Right ventricle myocardium superior (tissue), 1 donor: ENCODE measurements around the gene PDXK. TPM values are rescaled to one million over a fixed set of nuclear protein-coding genes. Genes with fewer than 3 reads are reported as not detected.

Source experiments
- ATAC-seq: fragments of 200-7000 bp; cut with Tn5 transposase; one replicate; pipeline ENCODE4 v1.9.1; 2020; ENCODE audit warnings: mild to moderate bottlenecking; ENCODE audit not compliant: poor library complexity
- DNase-seq: peaks from one replicate; pipeline ENCODE4 v3.0.0-alpha.2; 2020
- intact Hi-C: fragments of 100-400 bp; cut with DNase I; formaldehyde crosslinking; loops from one replicate; pipeline ENCODE4 v1.11.2; 2022
- total RNA-seq: library from RNA; stranded (reverse); fragmentation: NEBNext Ultra II Directional; extraction: Animal tissue kit (Norgen Biotek cat#: 25700); gene quantifications from one replicate; pipeline ENCODE4 v1.2.1, GENCODE V29; 2021
- donor health status: DM: no; HTN: yes; CAD: no; lungs with severe emphysema.

The PDXK gene
- total RNA-seq, 1 donor from 2014 or later, result 93.8 TPM

GRCh38 chr21:43792406-43792805 lies 73.5 kb downstream of the PDXK start:
- ATAC-seq (no peak), DNase-seq (no peak)
- intact Hi-C loops, result no loop called here

DNA sequence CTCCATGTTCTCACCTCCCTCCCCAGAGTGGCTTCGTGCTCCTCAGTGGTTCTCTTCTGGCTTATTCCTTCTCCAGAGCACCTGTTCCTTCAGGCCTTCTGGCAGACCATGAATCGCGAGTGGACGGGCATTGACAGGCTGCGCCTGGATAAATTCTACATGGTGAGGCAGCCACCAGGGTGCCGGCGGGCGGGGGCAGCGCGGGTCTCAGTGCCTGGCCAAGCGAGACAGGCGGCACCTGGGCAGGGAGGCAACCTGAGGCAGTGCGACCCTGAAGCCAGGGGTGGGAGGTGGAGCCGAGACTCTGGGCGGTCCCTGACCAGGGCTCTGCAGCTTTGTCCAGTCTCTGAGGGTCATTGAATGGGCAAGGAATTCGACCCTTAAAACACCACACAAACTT lies 74.3 kb downstream of the PDXK start:
- DNase-seq, result no peak
- ATAC-seq, result no peak
- intact Hi-C loops, result no loop called here

- no peak for ATAC-seq
- intact Hi-C loops, result no loop called here
- no peak for DNase-seq
Measured at GRCh38 chr21:43794311-43794710, 75.4 kb downstream of the PDXK start.

- DNase-seq (no peak), ATAC-seq (no peak)
- intact Hi-C loops, result loop anchor here (5.0 kb wide), 1 partner anchor 47 kb away; no protein-coding TSS in a partner anchor
Measured at GRCh38 chr21:43794857-43795256, 75.9 kb downstream of the PDXK start.

GRCh38 chr21:43797415-43797814 lies 78.5 kb downstream of the PDXK start:
- intact Hi-C loops, result loop anchor here (5.0 kb wide), 1 partner anchor 45 kb away; no protein-coding TSS in a partner anchor
- no peak for ATAC-seq
- DNase-seq, result no peak

- no peak for DNase-seq
- no peak for ATAC-seq
- intact Hi-C loops, result loop anchor here (5.0 kb wide), 1 partner anchor 44 kb away; no protein-coding TSS in a partner anchor
Measured at GRCh38 chr21:43797925-43798715, 79.2 kb downstream of the PDXK start.

DNA sequence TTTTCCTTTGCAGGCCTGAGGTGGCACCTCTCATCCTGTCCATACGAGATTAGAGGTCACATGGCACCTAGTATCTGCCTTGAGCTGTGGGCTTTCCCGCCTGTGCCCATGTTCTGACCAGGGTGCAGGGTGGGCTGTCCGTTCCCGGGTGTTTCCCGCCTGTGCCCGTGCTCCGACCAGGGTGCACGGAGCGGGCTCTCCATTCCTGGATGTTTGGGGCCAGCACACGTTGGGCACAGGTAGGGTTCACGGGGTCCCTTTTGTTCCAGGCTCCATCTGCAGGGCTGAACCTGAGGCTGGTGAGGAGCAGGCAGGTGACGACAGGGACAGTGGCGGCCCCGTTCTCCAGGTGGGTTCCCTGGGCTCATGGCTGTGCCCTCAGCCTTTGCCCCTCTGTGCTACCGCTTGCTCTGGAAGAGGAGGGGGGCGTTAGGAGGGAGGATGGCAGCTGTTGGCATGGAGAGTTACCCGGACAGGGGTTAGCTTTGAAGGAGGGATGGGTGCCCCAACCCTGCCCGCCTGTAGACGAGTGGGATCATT lies 80.4 kb downstream of the PDXK start:
- intact Hi-C loops, result loop anchor here (5.0 kb wide), 1 partner anchor 43 kb away; no protein-coding TSS in a partner anchor
- no peak for DNase-seq
- ATAC-seq, result no peak

DNA sequence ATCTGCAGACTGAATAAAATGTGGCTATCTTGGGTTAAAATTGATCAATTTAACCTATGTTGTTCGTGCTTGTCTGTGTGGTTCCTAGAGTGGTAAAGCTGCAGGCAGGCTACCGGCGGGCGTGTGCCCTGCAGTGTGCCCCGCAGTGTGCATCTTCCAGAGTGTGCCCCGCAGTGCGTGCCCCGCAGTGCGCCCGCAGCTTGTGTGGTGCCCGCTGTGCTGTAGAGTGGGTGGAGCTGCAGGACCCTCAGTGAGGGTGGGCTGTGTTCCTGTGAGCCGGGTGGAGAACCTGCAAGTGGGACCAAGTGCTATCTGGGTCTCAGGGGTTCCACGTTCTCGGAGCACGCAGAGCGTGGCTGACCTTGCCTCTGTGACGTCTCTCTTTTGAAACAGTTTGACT lies 81.2 kb downstream of the PDXK start:
- intact Hi-C loops, result no loop called here
- ATAC-seq, result no peak
- DNase-seq, result no peak

DNA sequence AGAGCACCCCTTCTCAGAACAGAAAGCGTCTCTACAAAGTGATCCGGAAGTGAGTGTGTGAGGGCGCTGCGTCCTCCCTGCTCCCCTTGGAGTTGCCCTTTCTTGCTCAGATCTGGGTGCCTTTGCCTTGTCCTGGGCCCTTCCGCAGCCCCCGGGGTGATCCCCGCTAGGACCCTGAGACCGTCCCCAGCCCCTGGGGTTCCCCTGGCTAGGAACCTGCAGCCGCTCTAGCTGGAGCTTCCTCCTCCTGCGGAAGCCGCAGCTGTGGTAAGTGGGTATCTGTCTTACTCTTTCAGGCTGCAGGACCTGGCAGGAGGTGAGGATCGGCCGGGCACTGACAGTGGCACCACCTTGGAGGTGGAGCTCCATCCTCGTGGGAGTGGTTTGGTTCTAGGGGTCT lies 81.6 kb downstream of the PDXK start:
- DNase-seq, result no peak
- no peak for ATAC-seq
- intact Hi-C loops, result no loop called here

- ATAC-seq, result no peak
- intact Hi-C loops, result no loop called here
- no peak for DNase-seq
Measured at GRCh38 chr21:43801006-43801783, 82.3 kb downstream of the PDXK start.

GRCh38 chr21:43802713-43803313 lies 83.9 kb downstream of the PDXK start:
- ATAC-seq (no peak), DNase-seq (no peak)
- intact Hi-C loops, result no loop called here

DNA sequence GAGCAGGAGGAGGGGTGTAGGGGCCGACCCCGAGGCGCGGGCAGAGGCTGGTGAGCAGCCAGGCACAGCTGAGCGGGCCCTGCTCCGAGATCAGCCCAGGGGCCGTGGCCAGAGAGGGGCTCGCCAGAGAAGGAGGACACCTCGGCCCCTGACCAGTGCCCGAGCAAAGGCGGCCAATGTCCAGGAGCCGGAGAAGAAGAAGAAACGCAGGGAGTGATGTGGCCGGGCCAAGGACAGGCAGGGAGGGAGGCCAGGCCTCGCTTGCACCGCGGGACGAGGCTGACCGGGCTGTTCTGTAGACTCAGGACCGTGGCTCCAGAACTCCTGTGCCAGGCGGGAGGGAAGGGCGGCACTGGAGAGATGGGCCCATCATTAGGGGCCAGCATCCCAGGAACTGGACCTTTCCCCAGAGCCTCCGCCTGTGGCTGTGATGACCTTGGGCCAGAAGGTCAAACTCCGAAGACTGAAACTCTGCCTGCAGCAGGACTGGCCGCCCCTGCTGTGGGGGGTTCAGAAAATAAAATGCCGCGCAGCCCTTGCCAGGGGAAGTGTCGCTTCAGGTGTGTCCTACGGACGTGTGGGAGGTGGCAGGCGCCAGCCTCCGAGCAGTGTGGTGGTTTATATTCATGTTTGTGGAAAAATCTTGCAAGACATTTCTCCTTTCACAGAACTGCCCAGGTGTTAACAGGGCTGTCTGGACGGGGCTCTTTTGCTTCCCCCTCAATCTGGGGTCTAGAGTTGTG lies 84.8 kb downstream of the PDXK start:
- no peak for DNase-seq
- ATAC-seq, result no peak
- intact Hi-C loops, result no loop called here

GRCh38 chr21:43805275-43805800 lies 86.4 kb downstream of the PDXK start:
- intact Hi-C loops, result no loop called here
- DNase-seq (no peak), ATAC-seq (no peak)

DNA sequence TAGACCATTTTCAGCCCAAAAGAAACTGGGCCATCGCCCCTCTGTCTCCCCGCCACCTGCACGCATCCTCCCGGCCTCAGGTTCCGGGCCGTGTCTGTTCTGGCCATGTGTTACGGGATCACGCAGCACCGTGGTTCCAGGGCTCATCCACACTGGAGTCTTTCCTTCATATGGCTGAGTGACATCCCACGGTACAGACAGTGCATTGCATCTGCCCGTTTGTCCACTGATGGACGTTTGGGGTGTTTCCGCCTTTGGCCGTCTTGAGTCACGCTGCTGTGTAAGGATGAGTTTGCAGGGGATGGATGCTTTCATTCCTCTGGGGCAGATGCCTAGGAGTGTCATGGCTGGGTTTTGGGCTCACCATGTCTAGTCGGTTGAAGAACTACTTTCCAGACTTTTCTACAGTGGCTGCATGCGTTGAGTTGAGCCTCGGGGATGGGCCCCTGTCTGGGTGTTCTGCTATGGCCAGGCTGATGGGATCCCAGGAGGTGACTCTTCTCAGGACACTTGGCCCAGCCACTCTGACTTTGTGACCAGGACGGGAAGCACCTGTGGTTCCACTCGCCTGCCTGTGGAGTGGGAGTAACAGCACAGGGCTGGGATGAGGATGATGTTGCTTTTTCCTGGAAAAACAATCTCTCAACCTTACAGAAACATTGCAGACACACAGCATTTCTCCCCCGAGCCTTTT lies 87.2 kb downstream of the PDXK start:
- intact Hi-C loops, result no loop called here
- ATAC-seq (no peak), DNase-seq (no peak)

- no peak for DNase-seq
- ATAC-seq, result no peak
- intact Hi-C loops, result no loop called here
Measured at GRCh38 chr21:43808367-43808766, 89.4 kb downstream of the PDXK start.

DNA sequence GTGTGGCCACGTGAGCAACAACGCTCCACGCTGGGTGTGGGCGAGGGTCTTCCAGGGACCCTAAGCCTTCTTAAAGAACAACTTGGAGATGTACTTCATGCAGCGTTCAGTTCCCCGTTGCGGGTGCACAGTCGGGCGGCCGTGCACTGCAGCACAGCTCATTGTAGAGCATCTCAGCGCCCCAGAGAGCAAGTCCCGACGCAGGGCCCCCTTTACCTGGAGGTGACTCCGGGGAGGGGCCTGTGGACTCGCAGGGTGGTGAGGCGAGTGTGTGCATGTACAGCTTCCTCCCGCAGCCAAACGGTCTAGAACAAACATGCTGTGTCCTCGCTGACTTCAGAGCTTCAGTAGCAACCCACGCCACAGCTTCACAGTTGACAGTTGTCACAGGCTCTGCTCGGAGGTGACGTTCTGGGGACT lies 89.9 kb downstream of the PDXK start:
- no peak for DNase-seq
- intact Hi-C loops, result no loop called here
- no peak for ATAC-seq

DNA sequence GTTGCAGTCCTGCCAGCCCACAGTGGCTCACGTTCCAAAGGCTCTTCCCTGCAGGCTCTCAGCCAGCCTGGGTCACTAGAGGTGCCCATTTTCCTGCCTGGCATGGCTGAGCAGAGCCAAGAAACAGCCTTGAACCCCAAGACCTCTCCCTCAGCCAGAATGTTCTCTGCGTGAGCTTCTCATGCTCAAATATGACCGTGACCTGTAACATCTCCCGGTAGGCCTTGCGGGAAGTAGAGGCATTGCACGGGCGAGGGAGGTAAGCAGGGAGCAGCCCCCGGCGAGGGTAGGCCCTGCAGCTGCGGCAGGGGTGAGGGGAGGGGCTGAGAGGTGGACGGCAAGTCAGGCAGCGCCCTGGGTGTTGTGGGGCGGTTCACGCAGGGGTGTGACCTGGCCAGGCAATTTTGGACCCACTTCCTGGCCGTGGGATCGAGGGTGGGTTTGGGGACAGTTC lies 90.4 kb downstream of the PDXK start:
- intact Hi-C loops, result no loop called here
- no peak for ATAC-seq
- DNase-seq, result no peak
